ENCODE results near the gene COPS3.

- TF ChIP-seq POLR2AphosphoS5 (IDR thresholded peaks at IDR 0.05): no peak
- no peak for TF ChIP-seq POLR2A (IDR thresholded peaks at IDR 0.05)
These were observed 79.8 kb downstream of the COPS3 start for GRCh38 chr17:17201271-17201670.
